Measurements from ENCODE around the gene TC2N.
"Not testable (repeated sequence)": the region's sequence is repeated elsewhere in the genome, so short reads cannot be mapped to it uniquely, and the experiment has no call there.

The TC2N gene

DNA sequence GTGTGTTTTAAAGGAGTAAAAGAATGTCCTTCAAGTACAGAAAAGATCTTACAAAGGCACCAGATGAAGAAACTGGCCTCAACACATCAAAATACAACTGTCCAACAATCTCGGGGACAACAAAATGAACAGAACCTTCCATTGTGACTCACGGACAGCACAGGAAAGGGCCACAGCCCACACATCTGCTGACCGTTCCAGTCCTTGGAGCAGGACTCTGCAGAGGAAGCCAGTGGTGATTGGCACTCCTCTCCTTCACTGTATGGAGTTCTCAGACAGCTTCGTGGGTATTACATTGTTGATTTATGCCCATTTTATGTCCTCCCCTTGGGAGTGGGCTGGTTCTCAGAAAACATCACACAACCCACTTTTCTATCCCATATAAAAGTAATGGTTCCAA is 32.5 kb upstream of the TC2N start:
- no peak overlapping the region for H3K9ac ChIP-seq (ENCODE audit: low read length)
- no peaks in the 10 kb centered on the region for H3K36me3 ChIP-seq (ENCODE audit: control insufficient read depth, insufficient read depth, low read length)
- no peak overlapping the region for H4K5ac ChIP-seq (ENCODE audit: low read length)
- no peaks in the 10 kb centered on the region for H3K79me1 ChIP-seq (ENCODE audit: low read length)
- no peak overlapping the region for H2BK15ac ChIP-seq (replicated peaks; ENCODE audit: low read depth)
- H3K56ac ChIP-seq (ENCODE audit: low read length), result no peak overlapping the region
- no peak overlapping the region for H3K27ac ChIP-seq (ENCODE audit: low read depth, low read length)
- WGBS (ENCODE audit: extremely low coverage, insufficient coverage, low lambda C conversion rate), result no CpG with 5 or more reads among the region's 4 CpGs
- H2BK5ac ChIP-seq (ENCODE audit: low read length), result no peak overlapping the region
- no peak overlapping the region for H3K18ac ChIP-seq (ENCODE audit: low read length)
- H4K8ac ChIP-seq (ENCODE audit: low read depth, low read length), result no peak overlapping the region
- peaks cover 4% of the 10 kb centered on the region for H3K4me1 ChIP-seq (ENCODE audit: control insufficient read depth, low read depth, low read length)
- no peak overlapping the region for H3K23ac ChIP-seq (ENCODE audit: low read length)
- H3K4me3 ChIP-seq (ENCODE audit: low read length), result no peak overlapping the region
- no peak overlapping the region for H2BK120ac ChIP-seq (ENCODE audit: low read depth, low read length)
- DNase-seq, result no peak
- H3K4ac ChIP-seq (ENCODE audit: low read depth, low read length), result no peak overlapping the region
- no peak overlapping the region for H3K4me2 ChIP-seq (ENCODE audit: low read length)
- no peaks in the 10 kb centered on the region for H3K27me3 ChIP-seq (ENCODE audit: insufficient read depth, low read length, poor library complexity)
- no peaks in the 10 kb centered on the region for H3K79me2 ChIP-seq (ENCODE audit: control insufficient read depth, insufficient read depth, low read length)
- no peak overlapping the region for H2AK5ac ChIP-seq (ENCODE audit: low read length)

DNA sequence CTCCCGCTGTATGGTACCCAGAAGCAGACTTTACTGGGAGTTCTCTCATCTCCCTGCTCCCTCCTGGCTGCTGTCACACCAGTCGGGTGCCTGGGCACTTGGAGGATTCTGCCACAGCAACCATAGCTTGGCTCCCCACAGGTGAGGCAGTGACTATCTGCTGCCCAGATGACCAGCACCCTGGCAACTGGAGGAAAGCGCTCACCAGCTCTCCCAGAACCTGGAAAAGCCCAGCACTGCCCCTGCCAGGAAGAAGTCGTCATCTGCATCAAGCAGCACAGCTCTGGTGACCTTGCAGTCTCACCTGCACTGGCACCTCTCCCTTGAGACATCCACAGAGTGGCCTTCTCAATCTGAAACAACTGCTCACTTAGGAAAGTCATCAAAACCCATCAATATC is 31.9 kb upstream of the TC2N start:
- Histone ChIP-seq H3K4me1 (ENCODE audit: control insufficient read depth, low read depth, low read length) (peaks cover 4% of the 10 kb centered on the region), H3K4me3 (ENCODE audit: low read length) (no peak overlapping the region), H3K79me1 (ENCODE audit: low read length) (no peaks in the 10 kb centered on the region), H4K8ac (ENCODE audit: low read depth, low read length) (no peak overlapping the region), H3K27ac (ENCODE audit: low read depth, low read length) (no peak overlapping the region), H3K27me3 (ENCODE audit: insufficient read depth, low read length, poor library complexity) (no peaks in the 10 kb centered on the region), H3K79me2 (ENCODE audit: control insufficient read depth, insufficient read depth, low read length) (no peaks in the 10 kb centered on the region), H3K9ac (ENCODE audit: low read length) (no peak overlapping the region), H2BK15ac (replicated peaks; ENCODE audit: low read depth) (no peak overlapping the region), H2BK5ac (ENCODE audit: low read length) (no peak overlapping the region), H3K36me3 (ENCODE audit: control insufficient read depth, insufficient read depth, low read length) (no peaks in the 10 kb centered on the region), H3K4ac (ENCODE audit: low read depth, low read length) (no peak overlapping the region), H2BK120ac (ENCODE audit: low read depth, low read length) (no peak overlapping the region), H3K56ac (ENCODE audit: low read length) (no peak overlapping the region), H3K23ac (ENCODE audit: low read length) (no peak overlapping the region), H3K18ac (ENCODE audit: low read length) (no peak overlapping the region), H3K4me2 (ENCODE audit: low read length) (no peak overlapping the region), H2AK5ac (ENCODE audit: low read length) (no peak overlapping the region), H4K5ac (ENCODE audit: low read length) (no peak overlapping the region)
- no peak for DNase-seq
- no CpG with 5 or more reads among the region's 4 CpGs for WGBS (ENCODE audit: extremely low coverage, insufficient coverage, low lambda C conversion rate)

DNA sequence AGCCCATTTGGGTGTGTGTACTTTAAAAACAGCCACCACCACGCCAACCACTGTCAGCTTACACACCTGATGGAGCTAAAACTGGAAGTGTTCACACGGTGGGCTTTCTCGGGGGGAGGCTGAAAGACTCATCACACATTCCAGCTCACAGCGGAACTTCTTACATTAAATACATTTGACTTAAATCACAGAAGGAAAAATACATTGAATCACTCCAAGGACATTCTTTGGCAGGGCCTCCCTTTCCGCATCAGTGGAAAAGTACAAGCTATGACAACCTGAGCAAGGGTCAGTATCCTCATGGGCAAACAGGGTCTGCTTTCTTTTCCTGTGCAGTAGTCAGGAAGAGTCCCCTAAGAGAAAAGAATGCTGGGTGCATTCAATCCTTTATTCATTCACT is 31.0 kb upstream of the TC2N start:
- Histone ChIP-seq H3K79me2 (ENCODE audit: control insufficient read depth, insufficient read depth, low read length) (no peaks in the 10 kb centered on the region), H3K36me3 (ENCODE audit: control insufficient read depth, insufficient read depth, low read length) (no peaks in the 10 kb centered on the region), H3K79me1 (ENCODE audit: low read length) (no peaks in the 10 kb centered on the region), H3K4me2 (ENCODE audit: low read length) (no peak overlapping the region), H3K4ac (ENCODE audit: low read depth, low read length) (no peak overlapping the region), H3K27me3 (ENCODE audit: insufficient read depth, low read length, poor library complexity) (no peaks in the 10 kb centered on the region), H2BK5ac (ENCODE audit: low read length) (no peak overlapping the region), H4K5ac (ENCODE audit: low read length) (no peak overlapping the region), H2BK15ac (replicated peaks; ENCODE audit: low read depth) (no peak overlapping the region), H2AK5ac (ENCODE audit: low read length) (no peak overlapping the region), H3K56ac (ENCODE audit: low read length) (no peak overlapping the region), H4K8ac (ENCODE audit: low read depth, low read length) (no peak overlapping the region), H2BK120ac (ENCODE audit: low read depth, low read length) (no peak overlapping the region), H3K23ac (ENCODE audit: low read length) (no peak overlapping the region), H3K4me3 (ENCODE audit: low read length) (no peak overlapping the region), H3K18ac (ENCODE audit: low read length) (no peak overlapping the region), H3K4me1 (ENCODE audit: control insufficient read depth, low read depth, low read length) (peaks cover 4% of the 10 kb centered on the region), H3K27ac (ENCODE audit: low read depth, low read length) (no peak overlapping the region), H3K9ac (ENCODE audit: low read length) (no peak overlapping the region)
- DNase-seq, result no peak
- WGBS (ENCODE audit: extremely low coverage, insufficient coverage, low lambda C conversion rate), result no CpG with 5 or more reads among the region's 5 CpGs

DNA sequence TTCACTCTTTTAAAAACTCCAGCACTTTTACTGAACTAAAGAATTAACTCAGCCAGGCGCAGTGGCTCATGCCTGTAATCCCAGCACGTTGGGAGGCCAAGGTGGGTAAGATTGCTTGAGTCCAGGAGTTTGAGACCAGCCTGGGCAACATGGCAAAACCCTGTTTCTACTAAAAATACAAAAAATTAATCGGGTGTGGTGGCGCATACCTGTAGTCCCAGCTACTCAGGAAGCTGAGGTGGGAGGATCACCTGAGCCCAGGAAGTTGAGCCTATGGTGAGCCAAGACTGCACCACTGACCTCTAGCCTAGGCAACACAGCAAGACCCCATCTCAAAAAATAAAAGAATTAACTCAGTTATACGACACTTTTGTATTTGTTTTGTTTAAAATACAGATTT is 30.4 kb upstream of the TC2N start:
- not testable (repeated sequence) for H3K9ac ChIP-seq (ENCODE audit: low read length); H3K4me2 ChIP-seq (ENCODE audit: low read length); DNase-seq; H3K27ac ChIP-seq (ENCODE audit: low read depth, low read length); H2AK5ac ChIP-seq (ENCODE audit: low read length); H3K27me3 ChIP-seq (ENCODE audit: insufficient read depth, low read length, poor library complexity); H3K4ac ChIP-seq (ENCODE audit: low read depth, low read length); H4K8ac ChIP-seq (ENCODE audit: low read depth, low read length); H3K18ac ChIP-seq (ENCODE audit: low read length); H3K4me3 ChIP-seq (ENCODE audit: low read length); H3K36me3 ChIP-seq (ENCODE audit: control insufficient read depth, insufficient read depth, low read length); H3K4me1 ChIP-seq (ENCODE audit: control insufficient read depth, low read depth, low read length); H3K23ac ChIP-seq (ENCODE audit: low read length); H3K79me1 ChIP-seq (ENCODE audit: low read length); H2BK5ac ChIP-seq (ENCODE audit: low read length); H2BK15ac ChIP-seq (replicated peaks; ENCODE audit: low read depth); H4K5ac ChIP-seq (ENCODE audit: low read length); H3K79me2 ChIP-seq (ENCODE audit: control insufficient read depth, insufficient read depth, low read length); H2BK120ac ChIP-seq (ENCODE audit: low read depth, low read length)
- peak overlapping the region; percentile 54 for H3K56ac ChIP-seq (ENCODE audit: low read length)
- WGBS (ENCODE audit: extremely low coverage, insufficient coverage, low lambda C conversion rate), result no CpG with 5 or more reads among the region's 5 CpGs

DNA sequence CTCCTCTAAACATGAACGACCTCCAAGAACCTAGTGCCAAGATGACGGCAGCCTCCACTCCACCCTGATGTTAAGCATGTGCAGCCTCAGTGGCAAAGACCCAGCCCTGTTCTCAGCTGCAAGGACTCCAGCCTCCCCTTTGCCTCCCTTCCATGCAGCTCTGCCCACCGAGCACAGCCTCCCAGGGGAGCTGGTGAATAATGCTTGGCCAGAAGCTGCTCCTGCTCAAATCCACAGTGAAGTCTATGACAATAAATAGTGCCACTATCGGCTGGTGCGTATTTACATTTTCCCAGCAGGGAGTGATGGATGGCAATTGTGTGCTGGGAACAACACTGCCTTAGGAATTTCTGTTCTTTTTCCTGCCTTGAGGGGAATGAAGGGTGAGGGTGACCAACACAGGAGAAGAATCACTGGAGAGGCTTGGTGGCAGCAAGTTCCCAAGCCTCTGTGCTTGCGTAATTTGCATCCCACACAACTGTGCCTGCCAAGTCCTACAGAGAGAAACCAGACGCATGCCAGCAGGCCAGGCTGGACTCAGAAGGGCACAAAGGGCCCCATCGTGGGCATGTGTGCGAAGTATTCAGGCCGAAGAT is 29.9 kb upstream of the TC2N start:
- Histone ChIP-seq H3K23ac (ENCODE audit: low read length) (peak overlapping the region; percentile 3), H2BK5ac (ENCODE audit: low read length) (no peak overlapping the region), H3K79me1 (ENCODE audit: low read length) (no peaks in the 10 kb centered on the region), H3K9ac (ENCODE audit: low read length) (no peak overlapping the region), H3K56ac (ENCODE audit: low read length) (peak overlapping the region; percentile 54), H4K8ac (ENCODE audit: low read depth, low read length) (no peak overlapping the region), H2BK15ac (replicated peaks; ENCODE audit: low read depth) (no peak overlapping the region), H3K18ac (ENCODE audit: low read length) (no peak overlapping the region), H2BK120ac (ENCODE audit: low read depth, low read length) (no peak overlapping the region), H3K27me3 (ENCODE audit: insufficient read depth, low read length, poor library complexity) (no peaks in the 10 kb centered on the region), H3K4me1 (ENCODE audit: control insufficient read depth, low read depth, low read length) (peaks cover 4% of the 10 kb centered on the region), H3K4ac (ENCODE audit: low read depth, low read length) (no peak overlapping the region), H3K27ac (ENCODE audit: low read depth, low read length) (no peak overlapping the region), H2AK5ac (ENCODE audit: low read length) (no peak overlapping the region), H3K79me2 (ENCODE audit: control insufficient read depth, insufficient read depth, low read length) (no peaks in the 10 kb centered on the region), H4K5ac (ENCODE audit: low read length) (no peak overlapping the region), H3K4me2 (ENCODE audit: low read length) (no peak overlapping the region), H3K36me3 (ENCODE audit: control insufficient read depth, insufficient read depth, low read length) (no peaks in the 10 kb centered on the region), H3K4me3 (ENCODE audit: low read length) (no peak overlapping the region)
- peak; percentile 76 for DNase-seq
- no CpG with 5 or more reads among the region's 10 CpGs for WGBS (ENCODE audit: extremely low coverage, insufficient coverage, low lambda C conversion rate)

DNA sequence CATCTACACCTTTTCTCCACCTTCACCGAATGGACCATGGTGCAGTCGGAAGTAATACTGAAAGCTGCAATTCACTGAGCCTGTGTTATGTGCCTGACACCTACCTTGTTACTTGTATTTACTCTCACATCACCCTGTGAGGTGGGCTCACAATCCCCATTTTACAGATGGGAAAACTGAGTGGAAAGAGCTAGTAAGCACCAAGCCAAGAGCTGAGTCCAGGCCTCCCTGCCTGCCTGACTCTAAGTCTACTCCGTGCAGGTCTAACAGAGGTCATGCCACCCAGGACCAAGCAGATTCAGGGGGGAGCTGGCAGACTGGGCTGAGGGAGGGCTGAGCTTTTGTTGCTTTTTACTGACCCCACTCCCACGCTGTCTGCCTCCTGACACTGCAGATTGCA is 29.1 kb upstream of the TC2N start:
- no CpG with 5 or more reads among the region's 4 CpGs for WGBS (ENCODE audit: extremely low coverage, insufficient coverage, low lambda C conversion rate)
- no peak overlapping the region for H3K9ac ChIP-seq (ENCODE audit: low read length)
- no peak overlapping the region for H2BK15ac ChIP-seq (replicated peaks; ENCODE audit: low read depth)
- H3K79me2 ChIP-seq (ENCODE audit: control insufficient read depth, insufficient read depth, low read length), result no peaks in the 10 kb centered on the region
- no peaks in the 10 kb centered on the region for H3K36me3 ChIP-seq (ENCODE audit: control insufficient read depth, insufficient read depth, low read length)
- H3K4ac ChIP-seq (ENCODE audit: low read depth, low read length), result no peak overlapping the region
- no peak overlapping the region for H3K4me2 ChIP-seq (ENCODE audit: low read length)
- no peak overlapping the region for H4K5ac ChIP-seq (ENCODE audit: low read length)
- no peaks in the 10 kb centered on the region for H3K27me3 ChIP-seq (ENCODE audit: insufficient read depth, low read length, poor library complexity)
- peak overlapping the region; percentile 41 for H2AK5ac ChIP-seq (ENCODE audit: low read length)
- peak overlapping the region; percentile 50 for H3K56ac ChIP-seq (ENCODE audit: low read length)
- H3K18ac ChIP-seq (ENCODE audit: low read length), result no peak overlapping the region
- no peaks in the 10 kb centered on the region for H3K79me1 ChIP-seq (ENCODE audit: low read length)
- no peak overlapping the region for H2BK5ac ChIP-seq (ENCODE audit: low read length)
- no peak overlapping the region for H2BK120ac ChIP-seq (ENCODE audit: low read depth, low read length)
- H3K4me1 ChIP-seq (ENCODE audit: control insufficient read depth, low read depth, low read length), result peaks cover 4% of the 10 kb centered on the region
- H3K23ac ChIP-seq (ENCODE audit: low read length), result no peak overlapping the region
- no peak for DNase-seq
- no peak overlapping the region for H4K8ac ChIP-seq (ENCODE audit: low read depth, low read length)
- H3K27ac ChIP-seq (ENCODE audit: low read depth, low read length), result no peak overlapping the region
- no peak overlapping the region for H3K4me3 ChIP-seq (ENCODE audit: low read length)
